ENCODE results near the gene TMEM258. TPM values are rescaled to one million over a fixed set of nuclear protein-coding genes. Genes with fewer than 3 reads are reported as not detected.

TMEM258 gene
- total RNA-seq, 1 experiment from 2014 or later = 201 TPM

GRCh38 chr11:61837411-61838005, 45.1 kb upstream of the TMEM258 start:
- Histone ChIP-seq H3T11ph (ENCODE audit: low read length) (no peak overlapping the region), H4K91ac (ENCODE audit: insufficient read length, low read depth, low read length) (no peak overlapping the region), H2AK5ac (ENCODE audit: insufficient read length, low read length) (no peak overlapping the region), H3K27ac (ENCODE audit: insufficient read length, low read depth, low read length) (no peak overlapping the region), H4K8ac (replicated peaks; ENCODE audit: insufficient read length, low read depth, low read length) (no peak overlapping the region), H4K5ac (ENCODE audit: insufficient read length, low read depth, low read length) (no peak overlapping the region), H3K14ac (ENCODE audit: insufficient read depth, low read length) (no peak overlapping the region), H3K27me3 (ENCODE audit: insufficient read depth, low read length) (no peaks in the 10 kb centered on the region), H3K56ac (ENCODE audit: insufficient read length, low read depth, low read length) (no peak overlapping the region), H3K79me1 (ENCODE audit: insufficient read depth, low read depth, low read length, poor library complexity, severe bottlenecking) (peaks cover 2% of the 10 kb centered on the region), H2BK12ac (ENCODE audit: insufficient read length, low read depth, low read length) (no peak overlapping the region), H2BK15ac (ENCODE audit: low read depth, low read length) (no peak overlapping the region), H3K23ac (ENCODE audit: insufficient read length, low read depth, low read length) (no peak overlapping the region), H3K79me2 (ENCODE audit: insufficient read depth, low read length) (peaks cover 3% of the 10 kb centered on the region; the same call in 1 of the 2 replicates), H2BK20ac (ENCODE audit: low read depth, low read length, poor library complexity, severe bottlenecking) (no peak overlapping the region), H3K23me2 (ENCODE audit: insufficient read length, low read depth, low read length, poor library complexity, severe bottlenecking) (no peaks in the 10 kb centered on the region), H3K4me1 (ENCODE audit: insufficient read depth, low read length) (peaks cover 8% of the 10 kb centered on the region; the same call in 1 of the 2 replicates), H4K20me1 (ENCODE audit: control insufficient read depth, insufficient read depth, insufficient read length) (peaks cover 3% of the 10 kb centered on the region), H3K9me3 (ENCODE audit: control insufficient read depth, low read depth, low read length) (no peaks in the 10 kb centered on the region), H3K4ac (ENCODE audit: low read depth, low read length) (no peak overlapping the region), H3K9ac (ENCODE audit: extremely low read depth, insufficient read length, low read length) (no peak overlapping the region), H2BK5ac (ENCODE audit: insufficient read length, low read length) (no peak overlapping the region), H3K4me2 (ENCODE audit: insufficient read depth, insufficient read length, low read length) (no peak overlapping the region), H3K18ac (ENCODE audit: insufficient read length, low read depth, low read length) (peak overlapping the region; percentile 16), H2AFZ (ENCODE audit: low read length) (no peak overlapping the region), H2BK120ac (ENCODE audit: low read depth, low read length, poor library complexity, severe bottlenecking) (no peak overlapping the region)
- Mint-ChIP-seq H3K4me1 (peaks cover 30 to 32% of the 10 kb centered on the region in 2 experiments), H3K27me3 (ENCODE audit: low read depth) (no peaks in the 10 kb centered on the region), H3K27ac (peak overlapping the region; percentile 18 to 75 (median 64); a peak in 3 of 7 replicates), H3K36me3 (ENCODE audit: insufficient read depth in 1 of 3, low read depth in 3 of 3) (peaks cover 54 to 76% (median 74%) of the 10 kb centered on the region in 3 experiments), H3K9me3 (no peaks in the 10 kb centered on the region), H3K4me3 (no peak overlapping the region)
- no peak for DNase-seq
- no CpG with 5 or more reads among the region's 15 CpGs for WGBS (ENCODE audit: extremely low coverage, insufficient read length, low lambda C conversion rate)
- TF ChIP-seq, protein P1, sequence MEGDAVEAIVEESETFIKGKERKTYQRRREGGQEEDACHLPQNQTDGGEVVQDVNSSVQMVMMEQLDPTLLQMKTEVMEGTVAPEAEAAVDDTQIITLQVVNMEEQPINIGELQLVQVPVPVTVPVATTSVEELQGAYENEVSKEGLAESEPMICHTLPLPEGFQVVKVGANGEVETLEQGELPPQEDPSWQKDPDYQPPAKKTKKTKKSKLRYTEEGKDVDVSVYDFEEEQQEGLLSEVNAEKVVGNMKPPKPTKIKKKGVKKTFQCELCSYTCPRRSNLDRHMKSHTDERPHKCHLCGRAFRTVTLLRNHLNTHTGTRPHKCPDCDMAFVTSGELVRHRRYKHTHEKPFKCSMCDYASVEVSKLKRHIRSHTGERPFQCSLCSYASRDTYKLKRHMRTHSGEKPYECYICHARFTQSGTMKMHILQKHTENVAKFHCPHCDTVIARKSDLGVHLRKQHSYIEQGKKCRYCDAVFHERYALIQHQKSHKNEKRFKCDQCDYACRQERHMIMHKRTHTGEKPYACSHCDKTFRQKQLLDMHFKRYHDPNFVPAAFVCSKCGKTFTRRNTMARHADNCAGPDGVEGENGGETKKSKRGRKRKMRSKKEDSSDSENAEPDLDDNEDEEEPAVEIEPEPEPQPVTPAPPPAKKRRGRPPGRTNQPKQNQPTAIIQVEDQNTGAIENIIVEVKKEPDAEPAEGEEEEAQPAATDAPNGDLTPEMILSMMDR (conservative IDR thresholded peaks at IDR 0.05) = no peak
